ENCODE data around the gene ABCC8.

ABCC8 gene

DNA sequence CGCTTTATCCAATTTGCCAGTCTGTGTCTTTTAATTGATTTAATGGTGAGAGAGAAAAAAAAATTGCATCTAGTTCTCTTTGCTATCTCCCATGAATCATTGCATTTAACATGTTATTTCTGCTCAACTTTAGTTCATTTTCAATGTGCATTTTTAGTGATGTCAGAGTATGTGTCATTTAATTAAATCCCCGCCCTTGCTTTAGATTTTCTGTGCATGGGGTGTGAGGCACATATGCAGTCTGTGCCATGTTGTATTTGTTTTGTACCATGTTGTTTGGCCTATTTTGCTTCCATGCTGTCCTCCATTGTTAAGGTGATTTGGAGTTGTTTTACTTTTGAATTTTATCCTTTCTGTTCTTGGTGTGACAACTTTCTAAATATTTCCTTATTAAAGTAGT, 133.4 kb downstream of the ABCC8 start:
- DNase-seq: no peak

All from activated CD8-positive, alpha-beta memory T cell treated with anti-CD3 and anti-CD28 coated beads, Interleukin-2, amount 50 U/mL, for 4 hours (primary cell).